IgD-negative memory B cell (primary cell): Measurements from ENCODE around the gene CR2. TPM values are rescaled to one million over a fixed set of nuclear protein-coding genes. Genes with fewer than 3 reads are reported as not detected.
"Not testable (repeated sequence)": the region's sequence is repeated elsewhere in the genome, so short reads cannot be mapped to it uniquely, and the experiment has no call there.

Source experiments
- H3K27ac Mint-ChIP-seq, 3 donors: one replicate each; pipeline ENCODE4 v1.8.0; 2020 to 2022; ENCODE audit warnings: mild to moderate bottlenecking in 3 of 3, mixed read lengths in 3 of 3, moderate library complexity in 1 of 3
- H3K27me3 Mint-ChIP-seq: one replicate; pipeline ENCODE4 v1.8.0; 2021; ENCODE audit warnings: mixed read lengths
- H3K36me3 Mint-ChIP-seq: one replicate; pipeline ENCODE4 v1.8.0; 2020; ENCODE audit warnings: mild to moderate bottlenecking, mixed read lengths
- H3K4me1 Mint-ChIP-seq, 3 donors: one replicate each; pipeline ENCODE4 v1.8.0; 2020 to 2022; ENCODE audit warnings: mixed read lengths in 3 of 3, mild to moderate bottlenecking in 1 of 3
- H3K4me3 Mint-ChIP-seq, 4 donors: one replicate each; pipeline ENCODE4 v1.8.0; 2020 to 2022; ENCODE audit warnings: mild to moderate bottlenecking in 4 of 4, mixed read lengths in 4 of 4, moderate library complexity in 3 of 4
- H3K9me3 Mint-ChIP-seq, 3 donors: one replicate each; pipeline ENCODE4 v1.8.0; 2020 to 2021; ENCODE audit warnings: mixed read lengths in 3 of 3, mild to moderate bottlenecking in 1 of 3
- polyA plus RNA-seq: library from polyadenylated mRNA; unstranded; fragments of 300-500 nt; fragmentation: Illumina TruSeq; gene quantifications from one replicate; pipeline ENCODE4 v1.2.3, GENCODE V29; 2021

Gene CR2
- polyA plus RNA-seq, 1 donor from 2014 or later, result 44.7 TPM

DNA sequence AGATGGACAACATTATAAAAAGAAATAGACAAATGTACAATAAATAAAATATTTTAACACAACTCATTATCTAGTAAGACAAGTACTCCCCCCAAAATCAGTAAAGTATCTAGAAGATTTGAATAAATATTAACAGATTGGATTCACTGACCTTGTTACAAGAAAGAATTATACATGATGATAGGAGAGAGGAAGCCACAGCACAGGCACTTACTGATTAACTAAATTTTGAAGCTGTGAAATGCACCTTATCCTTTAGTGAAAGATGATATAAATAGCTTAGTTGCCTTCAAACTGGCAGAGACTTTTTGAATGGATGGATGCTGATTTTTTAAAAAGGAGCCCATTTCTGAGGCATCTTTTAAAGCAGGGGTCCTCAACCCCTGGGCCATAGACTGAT, 50.3 kb downstream of the CR2 start:
- Mint-ChIP-seq H3K27ac (no peak overlapping the region), H3K4me1 (peaks cover 3 to 14% (median 11%) of the 10 kb centered on the region in 3 donors), H3K9me3 (no peaks in the 10 kb centered on the region), H3K36me3 (no peaks in the 10 kb centered on the region), H3K4me3 (no peak overlapping the region), H3K27me3 (no peaks in the 10 kb centered on the region)

DNA sequence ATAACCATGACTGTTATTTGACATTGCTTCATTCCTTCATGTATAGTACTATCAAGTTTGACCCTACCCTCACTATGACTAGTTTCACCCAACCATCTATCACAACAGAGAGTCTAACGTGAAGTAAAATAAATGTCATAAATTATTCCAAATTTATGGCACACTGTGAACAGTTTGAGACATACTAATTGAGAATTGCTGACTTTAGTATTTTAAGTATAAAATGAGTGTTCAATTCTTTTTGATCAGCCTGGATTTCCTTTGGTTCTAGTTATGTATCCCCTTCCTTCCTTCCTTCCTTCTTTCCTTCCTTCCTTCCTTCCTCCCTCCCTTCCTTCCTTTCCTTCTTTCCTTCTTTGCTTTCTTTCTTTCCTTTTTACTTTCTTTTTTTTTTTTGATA, 56.3 kb downstream of the CR2 start:
- no peaks in the 10 kb centered on the region for H3K9me3 Mint-ChIP-seq
- H3K27ac Mint-ChIP-seq, result peak overlapping the region in 1 of 3 donors; percentile 78
- H3K4me3 Mint-ChIP-seq, result no peak overlapping the region
- H3K27me3 Mint-ChIP-seq, result no peaks in the 10 kb centered on the region
- peaks cover 3% of the 10 kb centered on the region for H3K36me3 Mint-ChIP-seq
- no peaks in the 10 kb centered on the region for H3K4me1 Mint-ChIP-seq

DNA sequence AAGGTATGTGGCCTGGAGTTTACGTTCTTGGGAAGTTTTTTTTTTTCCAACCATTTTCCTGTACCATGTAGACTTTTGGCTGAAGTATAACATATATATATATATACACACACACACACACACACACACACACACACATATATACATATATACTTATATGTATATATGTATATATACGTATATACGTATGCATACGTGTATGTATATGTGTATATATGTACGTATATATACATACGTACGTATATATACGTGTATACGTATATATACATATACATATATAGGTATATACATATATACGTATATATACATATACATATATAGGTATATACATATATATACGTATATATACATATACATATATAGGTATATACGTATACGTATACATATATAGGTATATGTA, 60.8 kb downstream of the CR2 start:
- no peak overlapping the region for H3K27ac Mint-ChIP-seq
- H3K27me3 Mint-ChIP-seq, result no peaks in the 10 kb centered on the region
- H3K9me3 Mint-ChIP-seq, result no peaks in the 10 kb centered on the region
- no peak overlapping the region for H3K4me3 Mint-ChIP-seq
- H3K36me3 Mint-ChIP-seq, result peaks cover 3% of the 10 kb centered on the region
- peaks cover 0 to 2% (median 2%) of the 10 kb centered on the region in 3 donors for H3K4me1 Mint-ChIP-seq

DNA sequence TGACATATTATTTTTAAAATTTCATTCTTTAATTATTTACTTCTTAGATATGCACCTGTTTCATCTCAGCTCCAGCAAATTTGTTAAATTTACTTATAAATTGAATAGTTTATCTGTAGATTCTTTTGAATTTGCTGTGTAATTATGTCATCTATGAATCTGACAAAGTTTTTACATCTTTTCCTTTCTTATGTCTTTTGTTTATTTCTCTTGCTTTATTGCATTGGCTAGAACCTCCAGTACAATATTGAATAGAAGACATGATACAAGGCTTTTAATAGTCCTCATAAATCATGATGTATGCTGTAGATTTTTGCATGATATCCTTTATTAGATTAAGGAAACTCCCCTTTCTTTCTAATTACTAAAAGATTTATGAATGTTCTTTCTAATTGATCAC, 62.6 kb downstream of the CR2 start:
- no peak overlapping the region for H3K4me3 Mint-ChIP-seq
- H3K27ac Mint-ChIP-seq, result peak overlapping the region in 1 of 3 donors; percentile 39
- no peaks in the 10 kb centered on the region for H3K27me3 Mint-ChIP-seq
- no peaks in the 10 kb centered on the region for H3K9me3 Mint-ChIP-seq
- peaks cover 0 to 2% (median 2%) of the 10 kb centered on the region in 3 donors for H3K4me1 Mint-ChIP-seq
- peaks cover 3% of the 10 kb centered on the region for H3K36me3 Mint-ChIP-seq

DNA sequence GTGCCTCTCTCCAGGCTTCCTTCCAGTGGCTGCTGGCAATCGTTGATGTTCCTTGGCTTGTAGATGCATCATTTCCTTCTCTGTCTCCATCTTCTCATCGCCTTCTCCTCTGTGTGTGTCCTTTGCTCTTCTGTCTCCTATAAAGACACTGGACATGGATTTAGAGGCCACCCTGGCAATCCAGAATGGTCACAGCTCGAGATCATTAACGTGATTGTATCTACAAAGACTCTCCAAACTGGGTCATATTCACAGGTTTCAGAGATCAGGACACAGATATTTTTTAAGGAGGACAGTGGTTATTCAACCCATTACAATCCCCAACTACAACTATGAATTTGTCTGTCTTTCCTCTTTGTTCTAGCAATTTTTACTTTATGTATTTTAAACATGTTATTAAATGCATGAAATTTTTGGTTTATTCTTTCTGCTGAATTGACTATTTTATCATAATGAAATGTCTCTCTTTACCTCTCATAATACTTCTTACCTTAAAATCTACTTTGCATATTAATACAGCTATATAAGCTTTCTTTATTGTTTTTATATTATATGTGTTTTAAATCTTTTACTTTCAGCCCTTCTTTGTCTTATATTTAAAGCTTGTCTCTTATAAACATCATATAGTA, 64.6 kb downstream of the CR2 start:
- Mint-ChIP-seq H3K27ac (peak overlapping the region in 2 of 3 donors; percentile 11 to 41), H3K36me3 (peaks cover 3% of the 10 kb centered on the region), H3K4me1 (peaks cover 0 to 2% (median 2%) of the 10 kb centered on the region in 3 donors), H3K4me3 (no peak overlapping the region), H3K27me3 (no peaks in the 10 kb centered on the region), H3K9me3 (no peaks in the 10 kb centered on the region)

- H3K36me3 Mint-ChIP-seq, result peaks cover 5% of the 10 kb centered on the region
- H3K27me3 Mint-ChIP-seq, result no peaks in the 10 kb centered on the region
- H3K4me3 Mint-ChIP-seq, result no peak overlapping the region
- no peaks in the 10 kb centered on the region for H3K9me3 Mint-ChIP-seq
- H3K4me1 Mint-ChIP-seq, result peaks cover 0 to 2% (median 2%) of the 10 kb centered on the region in 3 donors
- H3K27ac Mint-ChIP-seq, result peak overlapping the region in 1 of 3 donors; percentile 57
These were observed 65.6 kb downstream of the CR2 start for GRCh38 chr1:207519505-207520399.

DNA sequence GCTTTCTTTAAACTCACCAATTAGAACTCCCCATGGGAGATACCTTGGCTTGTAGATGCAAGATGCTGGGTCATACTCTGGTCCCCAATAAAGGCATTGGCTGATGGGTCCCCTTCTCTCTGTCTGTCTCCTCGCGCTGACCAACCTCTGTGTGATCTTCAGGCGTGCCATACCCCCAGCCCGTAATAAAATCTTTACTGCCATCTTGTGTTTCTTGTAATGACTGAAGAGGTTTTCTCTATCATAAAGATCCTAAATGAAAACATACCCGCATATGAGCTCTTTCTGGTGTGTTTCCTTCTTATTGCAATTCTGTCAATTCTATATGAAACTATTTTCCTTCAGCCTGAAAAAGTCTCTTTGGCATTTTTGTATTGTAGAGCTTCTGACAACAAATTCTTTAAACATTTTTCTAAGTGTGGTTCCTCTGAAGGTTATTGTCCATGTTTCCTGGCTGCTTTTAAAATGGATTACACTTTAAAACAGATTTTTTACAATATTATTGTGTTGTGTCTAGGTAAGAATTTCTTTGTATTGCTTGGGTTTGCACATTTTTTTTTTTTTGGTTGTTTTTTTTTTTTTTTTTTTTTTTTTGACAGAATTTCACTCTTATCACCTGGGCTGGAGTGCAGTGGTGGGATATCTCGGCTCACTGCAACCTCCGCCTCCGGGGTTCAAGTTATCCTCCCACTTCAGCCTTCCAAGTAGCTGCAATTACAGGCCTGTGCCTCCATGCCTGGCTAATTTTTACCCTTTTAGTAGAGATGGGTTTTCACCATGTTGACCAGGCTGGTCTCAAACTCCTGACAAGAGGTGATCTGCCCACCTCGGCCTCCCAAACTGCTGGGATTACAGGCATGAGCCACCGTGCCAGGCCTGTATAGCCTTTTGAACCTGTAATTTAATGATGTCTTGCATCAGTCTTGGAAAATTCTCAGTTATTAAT, 66.5 kb downstream of the CR2 start:
- H3K27ac Mint-ChIP-seq, result peak overlapping the region in 1 of 3 donors; percentile 57
- H3K4me1 Mint-ChIP-seq, H3K4me3 Mint-ChIP-seq, H3K36me3 Mint-ChIP-seq, H3K9me3 Mint-ChIP-seq, H3K27me3 Mint-ChIP-seq: not testable (repeated sequence)

DNA sequence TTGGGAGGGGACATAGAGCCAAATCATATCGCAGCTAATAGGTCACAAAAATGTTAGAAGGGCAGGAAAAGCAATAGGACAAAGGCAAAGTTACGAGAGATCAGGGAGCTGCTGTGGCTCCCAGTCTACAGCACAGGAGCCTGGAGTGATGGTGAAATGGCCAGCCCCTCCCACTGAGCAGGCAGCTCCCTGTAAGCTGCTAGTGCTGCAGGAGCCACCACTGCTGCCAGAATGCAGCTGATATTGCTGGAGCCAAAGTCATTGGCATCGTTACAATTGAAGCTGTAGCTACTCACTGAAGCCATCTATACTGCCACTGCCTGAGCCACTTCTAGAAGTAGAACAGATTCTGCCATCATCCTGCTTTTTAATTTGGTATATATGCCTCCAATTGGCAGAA, 71.1 kb downstream of the CR2 start:
- not testable (repeated sequence) for H3K4me3 Mint-ChIP-seq, H3K4me1 Mint-ChIP-seq, H3K27me3 Mint-ChIP-seq, H3K36me3 Mint-ChIP-seq, H3K9me3 Mint-ChIP-seq, H3K27ac Mint-ChIP-seq

DNA sequence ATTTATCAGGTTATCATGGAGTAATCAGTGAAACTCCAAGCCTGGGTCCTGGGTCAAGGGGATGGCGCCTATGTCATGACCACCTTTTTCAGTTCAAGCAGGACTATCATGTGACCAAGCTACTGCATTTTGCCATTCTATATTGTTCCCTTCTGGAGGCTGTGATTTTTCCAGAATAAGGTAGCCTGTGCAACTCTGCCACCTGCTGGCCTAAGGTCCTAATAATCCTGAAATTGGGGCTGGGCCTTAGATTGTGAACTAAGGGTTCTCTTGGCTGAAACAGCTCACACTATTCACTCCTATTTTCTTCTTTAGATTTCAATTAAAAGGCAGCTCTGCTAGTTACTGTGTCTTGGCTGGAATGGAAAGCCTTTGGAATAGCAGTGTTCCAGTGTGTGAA, 74.3 kb downstream of the CR2 start:
- not testable (repeated sequence) for H3K27ac Mint-ChIP-seq, H3K4me1 Mint-ChIP-seq, H3K4me3 Mint-ChIP-seq, H3K36me3 Mint-ChIP-seq, H3K9me3 Mint-ChIP-seq, H3K27me3 Mint-ChIP-seq

- H3K27ac Mint-ChIP-seq, H3K27me3 Mint-ChIP-seq, H3K9me3 Mint-ChIP-seq, H3K4me1 Mint-ChIP-seq, H3K4me3 Mint-ChIP-seq, H3K36me3 Mint-ChIP-seq: not testable (repeated sequence)
These were observed 82.1 kb downstream of the CR2 start for GRCh38 chr1:207536263-207536662.

Other genes with a start within 250 kb of the CR2 start
- gene CD55, start 132.7 kb upstream of the CR2 start, polyA plus RNA-seq, result 111 TPM
- 37.3 TPM for gene CR1, start 41.8 kb downstream of the CR2 start, polyA plus RNA-seq
- gene CR1L, start 190.8 kb downstream of the CR2 start, polyA plus RNA-seq, result not detected